Fibroblast of lung (primary cell): ENCODE results near the gene STKLD1.

Experiments used
- CTCF ChIP-seq, 2 donors: IDR thresholded peaks in 1 of 2; conservative IDR thresholded peaks in 1 of 2; 1 replicate in 1 of 2; 2 replicates in 1 of 2; pipeline ENCODE4 v1.5.1; 2011 to 2012; ENCODE audit warnings: low read length in 2 of 2, control low read depth in 1 of 2, inconsistent platforms in 1 of 2, low read depth in 1 of 2, mild to moderate bottlenecking in 1 of 2
- EZH2 ChIP-seq: IDR thresholded peaks from 2 replicates; pipeline ENCODE4 v1.5.1; 2012; ENCODE audit warnings: low read length, control low read depth, mild to moderate bottlenecking; ENCODE audit errors: missing control alignments

- TF ChIP-seq CTCF (conservative IDR thresholded peaks at IDR 0.05 in 1 of 2, IDR thresholded peaks at IDR 0.05 in 1 of 2; ENCODE audit: low read depth in 1 of 2, low read length in 2 of 2) (no peak), EZH2 (no peak)
Measured at GRCh38 chr9:133452562-133452961, 76.4 kb downstream of the STKLD1 start.
